ENCODE data around the gene FBXL15.
A peak's percentile ranks its signal among the peaks of the same experiment; 100 is the strongest.

Gene FBXL15

GRCh38 chr10:102393411-102394078 lies 27.1 kb upstream of the FBXL15 start:
- H3K9ac ChIP-seq = peak overlapping the region; percentile 94
- peak overlapping the region; percentile 93 for H3K27ac ChIP-seq
- H3K27me3 ChIP-seq (ENCODE audit: insufficient read depth, low read depth) = no peaks in the 10 kb centered on the region

GRCh38 chr10:102394079-102394800 lies 26.4 kb upstream of the FBXL15 start:
- Histone ChIP-seq H3K9ac (peak overlapping the region; percentile 94), H3K4me3 (IDR thresholded peaks at IDR 0.05; ENCODE audit: insufficient read depth, low read depth, low read length) (no peak overlapping the region), H2AFZ (ENCODE audit: low read depth) (peak overlapping the region; percentile 41), H3K79me2 (ENCODE audit: insufficient read depth, low read depth) (peaks cover 22% of the 10 kb centered on the region), H3K4me2 (peak overlapping the region; percentile 93), H3K27me3 (ENCODE audit: insufficient read depth, low read depth) (no peaks in the 10 kb centered on the region), H3K36me3 (ENCODE audit: insufficient read depth) (peaks cover 3% of the 10 kb centered on the region; the same call in 1 of the 2 replicates), H3K27ac (peak overlapping the region; percentile 93), H3K4me1 (ENCODE audit: low read depth, poor library complexity, severe bottlenecking) (peaks cover 33% of the 10 kb centered on the region), H4K20me1 (ENCODE audit: insufficient read depth) (no peaks in the 10 kb centered on the region)
- TF ChIP-seq, protein P1, sequence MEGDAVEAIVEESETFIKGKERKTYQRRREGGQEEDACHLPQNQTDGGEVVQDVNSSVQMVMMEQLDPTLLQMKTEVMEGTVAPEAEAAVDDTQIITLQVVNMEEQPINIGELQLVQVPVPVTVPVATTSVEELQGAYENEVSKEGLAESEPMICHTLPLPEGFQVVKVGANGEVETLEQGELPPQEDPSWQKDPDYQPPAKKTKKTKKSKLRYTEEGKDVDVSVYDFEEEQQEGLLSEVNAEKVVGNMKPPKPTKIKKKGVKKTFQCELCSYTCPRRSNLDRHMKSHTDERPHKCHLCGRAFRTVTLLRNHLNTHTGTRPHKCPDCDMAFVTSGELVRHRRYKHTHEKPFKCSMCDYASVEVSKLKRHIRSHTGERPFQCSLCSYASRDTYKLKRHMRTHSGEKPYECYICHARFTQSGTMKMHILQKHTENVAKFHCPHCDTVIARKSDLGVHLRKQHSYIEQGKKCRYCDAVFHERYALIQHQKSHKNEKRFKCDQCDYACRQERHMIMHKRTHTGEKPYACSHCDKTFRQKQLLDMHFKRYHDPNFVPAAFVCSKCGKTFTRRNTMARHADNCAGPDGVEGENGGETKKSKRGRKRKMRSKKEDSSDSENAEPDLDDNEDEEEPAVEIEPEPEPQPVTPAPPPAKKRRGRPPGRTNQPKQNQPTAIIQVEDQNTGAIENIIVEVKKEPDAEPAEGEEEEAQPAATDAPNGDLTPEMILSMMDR (conservative IDR thresholded peaks at IDR 0.05; ENCODE audit: low read depth, low read length) = peak; percentile 12

More at GRCh38 chr10:102393411-102394078, 27.1 kb upstream of the FBXL15 start:
- no peaks in the 10 kb centered on the region for H4K20me1 ChIP-seq (ENCODE audit: insufficient read depth)
- H3K36me3 ChIP-seq (ENCODE audit: insufficient read depth) = peaks cover 3% of the 10 kb centered on the region; the same call in 1 of the 2 replicates
- peaks cover 28% of the 10 kb centered on the region for H3K4me1 ChIP-seq (ENCODE audit: low read depth, poor library complexity, severe bottlenecking)
- no peak overlapping the region for H3K4me3 ChIP-seq (IDR thresholded peaks at IDR 0.05; ENCODE audit: insufficient read depth, low read depth, low read length)
- peak overlapping the region; percentile 41 for H2AFZ ChIP-seq (ENCODE audit: low read depth)
- peak overlapping the region; percentile 93 for H3K4me2 ChIP-seq
- H3K79me2 ChIP-seq (ENCODE audit: insufficient read depth, low read depth) = peaks cover 22% of the 10 kb centered on the region
- TF ChIP-seq, protein P1 (conservative IDR thresholded peaks at IDR 0.05; ENCODE audit: low read depth, low read length) = peak; percentile 84

DNA sequence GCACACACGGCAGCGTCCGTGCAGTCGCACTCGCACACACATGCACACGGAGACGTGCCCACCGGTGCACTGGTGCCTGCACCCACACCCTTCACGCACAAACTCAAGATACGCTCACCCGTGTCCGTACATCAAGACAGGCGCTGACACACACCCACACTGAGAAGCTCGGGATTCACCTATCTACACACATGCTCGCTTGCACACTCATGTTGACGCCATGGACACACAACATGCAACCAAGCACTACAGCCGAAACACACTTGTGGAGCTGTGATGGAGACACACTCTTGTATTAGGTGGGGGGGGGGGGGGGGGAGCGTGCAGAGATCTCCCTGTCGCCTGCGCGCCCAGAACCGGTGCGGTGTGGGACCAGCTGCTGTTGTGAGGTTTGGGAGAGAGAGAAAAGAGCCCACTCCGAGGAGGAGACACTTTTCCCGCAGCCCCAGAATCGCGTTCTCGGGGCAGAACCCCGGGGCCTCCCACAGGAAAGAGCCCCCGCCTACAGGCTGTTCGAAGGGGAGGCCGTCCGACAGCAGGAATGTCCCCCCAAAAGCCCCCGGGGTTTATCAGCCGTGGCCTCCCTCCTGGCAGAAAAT lies 25.7 kb upstream of the FBXL15 start:
- Histone ChIP-seq H3K36me3 (ENCODE audit: insufficient read depth) (peaks cover 3% of the 10 kb centered on the region; the same call in 1 of the 2 replicates), H3K4me1 (ENCODE audit: low read depth, poor library complexity, severe bottlenecking) (peaks cover 37% of the 10 kb centered on the region), H4K20me1 (ENCODE audit: insufficient read depth) (no peaks in the 10 kb centered on the region), H2AFZ (ENCODE audit: low read depth) (peak overlapping the region; percentile 41; the same call in 1 of the 2 replicates), H3K27me3 (ENCODE audit: insufficient read depth, low read depth) (no peaks in the 10 kb centered on the region), H3K4me3 (IDR thresholded peaks at IDR 0.05; ENCODE audit: insufficient read depth, low read depth, low read length) (no peak overlapping the region), H3K9ac (peak overlapping the region; percentile 94), H3K79me2 (ENCODE audit: insufficient read depth, low read depth) (peaks cover 22% of the 10 kb centered on the region), H3K4me2 (peak overlapping the region; percentile 80), H3K27ac (peak overlapping the region; percentile 93)
- TF ChIP-seq, protein P1 (conservative IDR thresholded peaks at IDR 0.05; ENCODE audit: low read depth, low read length) = no peak

- Histone ChIP-seq H2AFZ (ENCODE audit: low read depth) (peak within 1 kb of the TSS; percentile 41; the same call in 1 of the 2 replicates), H3K79me2 (ENCODE audit: insufficient read depth, low read depth) (peaks cover 22% of the 10 kb centered on the region), H3K36me3 (ENCODE audit: insufficient read depth) (peaks cover 3% of the 10 kb centered on the region; the same call in 1 of the 2 replicates), H3K27me3 (ENCODE audit: insufficient read depth, low read depth) (no peaks in the 10 kb centered on the region), H3K4me1 (ENCODE audit: low read depth, poor library complexity, severe bottlenecking) (peaks cover 39% of the 10 kb centered on the region), H4K20me1 (ENCODE audit: insufficient read depth) (no peaks in the 10 kb centered on the region), H3K4me2 (peak within 1 kb of the TSS; percentile 99), H3K27ac (peak within 1 kb of the TSS; percentile 93), H3K4me3 (IDR thresholded peaks at IDR 0.05; ENCODE audit: insufficient read depth, low read depth, low read length) (no peak within 1 kb of the TSS), H3K9ac (peak within 1 kb of the TSS; percentile 94)
- TF ChIP-seq, protein P1 (conservative IDR thresholded peaks at IDR 0.05; ENCODE audit: low read depth, low read length) = no peak
These were observed 25.0 kb upstream of the FBXL15 start, which contains the start of gene NFKB2 for GRCh38 chr10:102395400-102396316. Gene NFKB2, plus strand, starts transcription at chr10:102395705. Its CDS starts 255 bp downstream, at chr10:102395960.

Measured in KMS-11 (cell line).